GM21529 (cell line): ENCODE results near the gene TNFRSF13B.
"Not testable (repeated sequence)": the region's sequence is repeated elsewhere in the genome, so short reads cannot be mapped to it uniquely, and the experiment has no call there.

Experiments used
- ATAC-seq: cut with Tn5 transposase; IDR thresholded peaks from one replicate; pipeline ENCODE4 v1.9.1; 2021; ENCODE audit not compliant: unreplicated experiment

TNFRSF13B gene

GRCh38 chr17:16913463-16913862 lies 58.5 kb downstream of the TNFRSF13B start:
- no peak for ATAC-seq

DNA sequence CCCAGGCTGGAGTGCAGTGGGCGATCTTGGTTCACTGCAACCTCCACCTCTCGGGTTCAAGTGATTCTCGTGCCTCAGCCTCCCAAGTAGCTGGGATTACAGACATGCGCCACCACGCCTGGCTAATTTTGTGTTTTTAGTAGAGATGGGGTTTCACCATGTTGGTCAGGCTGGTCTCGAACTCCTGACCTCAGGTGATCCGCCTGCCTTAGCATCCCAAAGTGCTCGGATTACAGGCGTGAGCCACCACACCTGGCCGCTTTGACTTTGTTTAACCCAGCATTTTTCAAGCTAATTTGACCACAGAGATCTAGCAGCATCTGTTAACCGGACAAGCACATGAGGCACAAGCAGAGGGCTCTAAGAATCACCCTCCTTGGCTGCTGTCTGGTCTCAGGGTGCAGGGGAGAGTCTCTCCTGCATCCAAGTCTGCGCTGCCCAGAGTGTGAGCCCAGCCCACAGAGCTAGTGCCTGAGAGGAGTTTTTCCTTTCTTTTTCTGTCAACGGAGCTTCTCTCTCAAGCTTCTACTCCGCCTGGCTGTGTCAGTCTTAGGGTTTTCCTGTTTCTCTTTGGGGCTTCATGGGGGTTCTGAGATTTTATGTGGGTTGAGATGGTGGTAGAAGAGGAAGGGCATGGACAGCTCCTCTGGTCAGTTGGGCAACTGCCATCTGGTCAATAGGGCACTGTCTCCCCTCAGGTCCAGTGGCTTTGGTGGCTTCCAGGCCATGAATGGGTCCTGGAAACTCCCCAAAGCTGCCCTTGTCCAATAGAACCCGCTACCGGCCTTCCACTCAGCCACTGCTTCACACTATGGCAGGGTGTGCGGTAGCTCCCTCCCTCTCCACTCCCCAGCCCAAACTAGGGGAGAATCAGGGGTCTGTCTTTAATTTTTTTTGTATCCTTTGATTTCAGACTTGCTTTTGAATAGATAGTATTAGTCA lies 59.6 kb downstream of the TNFRSF13B start:
- no peak for ATAC-seq

- ATAC-seq: no peak
These were observed 60.6 kb downstream of the TNFRSF13B start for GRCh38 chr17:16911141-16911937.

- ATAC-seq: no peak
These were observed 61.6 kb downstream of the TNFRSF13B start for GRCh38 chr17:16910341-16910740.

GRCh38 chr17:16909472-16910246 lies 62.3 kb downstream of the TNFRSF13B start:
- ATAC-seq: no peak

- no peak for ATAC-seq
These were observed 63.6 kb downstream of the TNFRSF13B start for GRCh38 chr17:16908273-16908672.

GRCh38 chr17:16906680-16907079 lies 65.2 kb downstream of the TNFRSF13B start:
- no peak for ATAC-seq

GRCh38 chr17:16905593-16906191 lies 66.2 kb downstream of the TNFRSF13B start:
- ATAC-seq: no peak

DNA sequence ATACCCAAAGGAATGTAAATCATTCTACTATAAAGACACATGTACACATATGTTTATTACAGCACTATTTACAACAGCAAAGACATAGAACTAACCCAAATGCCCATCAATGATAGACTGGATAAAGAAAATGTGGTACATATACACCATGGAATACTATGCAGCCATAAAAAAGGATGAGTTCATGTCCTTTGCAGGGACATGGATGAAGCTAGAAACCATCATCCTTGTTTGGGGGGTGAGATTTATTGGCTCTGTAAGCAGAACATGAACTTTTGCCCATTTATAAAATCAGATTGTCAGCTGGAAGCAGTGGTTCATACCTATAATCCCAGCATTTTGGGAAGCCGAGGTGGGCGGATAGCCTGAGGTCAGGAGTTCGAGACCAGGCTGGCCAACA lies 68.8 kb downstream of the TNFRSF13B start:
- not testable (repeated sequence) for ATAC-seq

DNA sequence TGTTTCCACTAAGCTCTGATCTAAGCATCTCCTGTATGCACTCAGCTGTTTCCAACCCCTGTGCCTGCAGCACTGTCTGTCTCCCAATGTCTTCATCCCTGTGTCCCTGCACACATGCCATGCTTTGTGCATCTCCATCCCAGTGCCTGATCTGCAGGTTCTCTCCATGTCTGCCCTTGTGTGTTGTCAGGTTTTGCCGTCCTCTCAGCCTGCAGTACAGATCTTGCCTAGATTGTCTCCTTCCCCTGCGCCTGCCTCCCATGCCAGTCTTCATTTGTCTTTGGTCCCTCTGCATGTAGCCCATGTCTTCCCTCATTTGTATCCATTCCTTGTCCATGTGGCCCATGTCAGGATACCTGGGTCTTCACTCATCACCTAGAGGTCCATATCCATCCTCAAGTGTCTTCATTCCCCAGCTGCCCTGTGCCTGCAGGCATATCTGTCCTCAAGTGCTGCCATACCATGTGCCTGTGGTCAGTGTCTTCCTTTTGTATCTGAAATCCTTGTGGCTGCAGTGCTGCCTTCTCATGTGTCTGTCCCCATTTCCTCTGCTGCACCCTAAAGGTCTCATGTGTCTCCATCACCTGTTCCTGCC lies 71.5 kb downstream of the TNFRSF13B start:
- ATAC-seq: no peak

DNA sequence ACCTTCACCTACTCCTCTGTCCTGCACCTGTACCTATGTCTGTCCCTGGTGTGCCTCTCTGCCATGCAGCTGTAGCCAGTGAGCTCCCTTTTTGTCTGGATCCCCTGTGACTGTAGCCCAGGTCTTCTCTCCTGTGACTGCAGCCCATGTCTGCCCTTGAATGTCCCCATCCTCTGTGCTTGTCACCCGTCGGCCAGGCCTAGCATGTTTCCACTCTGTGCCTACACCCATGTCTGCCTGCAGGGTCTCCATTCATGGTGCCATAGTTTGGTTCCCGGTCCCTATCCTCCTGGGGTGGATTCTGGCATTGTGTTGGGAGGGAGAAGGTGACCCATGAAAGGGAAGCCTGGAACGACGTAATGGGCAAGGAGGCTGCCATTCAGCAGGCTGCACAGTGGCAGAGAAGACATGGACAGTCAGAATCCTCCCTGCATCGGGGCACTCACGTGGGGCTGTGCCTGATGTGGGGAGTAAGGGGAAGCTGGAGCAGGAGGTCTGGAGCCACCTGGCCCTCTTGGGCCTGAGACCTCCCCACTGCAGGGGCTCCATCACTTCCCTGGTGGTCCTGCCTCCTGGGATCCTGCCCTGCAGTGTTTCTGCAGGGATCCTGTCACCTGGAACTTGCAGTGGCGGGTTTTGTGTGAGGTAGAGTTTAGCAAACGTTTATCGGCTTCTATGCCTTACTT lies 74.6 kb downstream of the TNFRSF13B start:
- ATAC-seq: not testable (repeated sequence)

DNA sequence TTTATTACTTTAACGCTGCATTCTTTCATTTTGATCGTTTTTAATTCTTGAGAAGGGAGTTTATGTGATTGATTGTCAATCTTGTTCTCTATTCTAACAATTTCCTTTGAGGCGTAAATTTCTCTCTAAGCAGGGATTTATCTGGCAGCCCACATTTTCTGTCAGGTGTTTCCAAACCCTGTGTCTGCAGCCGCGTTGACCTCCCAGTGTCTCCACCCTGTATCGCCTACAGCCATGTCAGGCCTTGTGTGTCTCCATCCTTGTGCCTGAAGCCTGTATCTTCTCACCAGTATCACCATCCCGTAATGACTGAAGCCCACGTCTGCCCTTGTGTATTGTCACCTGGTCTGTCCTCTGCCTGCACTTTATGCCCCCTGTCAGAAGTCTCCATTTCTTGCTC lies 75.7 kb downstream of the TNFRSF13B start:
- not testable (repeated sequence) for ATAC-seq

DNA sequence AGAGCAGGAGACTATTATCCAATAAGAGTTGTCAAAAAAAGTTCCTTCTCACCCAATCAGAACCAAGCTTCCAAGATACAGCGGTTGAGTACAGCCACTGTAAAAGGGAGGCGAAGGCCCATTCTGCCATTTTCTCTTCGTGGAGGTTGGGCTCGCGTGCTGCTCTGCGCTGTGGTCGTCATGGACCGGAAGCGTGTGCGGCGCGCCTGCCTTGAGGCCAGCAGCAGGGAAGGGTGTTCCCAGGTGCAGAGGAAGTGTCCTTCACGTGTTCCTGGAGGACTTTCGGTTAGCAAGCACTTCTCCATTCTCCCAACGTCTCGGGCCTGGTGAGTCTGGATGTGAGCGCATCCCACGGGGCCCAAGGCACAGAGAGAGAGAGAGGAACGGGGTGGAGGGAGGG lies 78.4 kb downstream of the TNFRSF13B start:
- not testable (repeated sequence) for ATAC-seq

- not testable (repeated sequence) for ATAC-seq
These were observed 79.0 kb downstream of the TNFRSF13B start for GRCh38 chr17:16892876-16893454.

DNA sequence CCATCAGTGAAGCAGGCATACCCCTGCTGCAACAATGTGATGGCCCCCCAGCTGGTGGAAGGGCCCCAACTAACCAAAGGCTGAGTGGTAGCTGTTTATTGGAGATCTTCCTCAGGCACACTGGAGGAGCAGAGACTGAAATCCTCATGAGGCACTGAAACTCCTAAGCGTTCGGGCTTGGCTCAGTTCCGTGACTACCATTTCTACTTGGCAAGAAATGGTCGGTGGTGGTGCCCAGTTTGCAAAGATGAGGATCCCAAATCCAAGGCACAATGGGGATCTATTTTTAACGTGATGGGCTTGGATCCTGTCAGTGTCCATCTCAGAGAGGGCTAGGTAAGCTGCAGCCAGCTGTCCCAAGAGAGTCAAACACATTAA lies 82.8 kb downstream of the TNFRSF13B start:
- no peak for ATAC-seq
